SK-N-SH (cell line): ENCODE data around the gene EMP3.
A peak's percentile ranks its signal among the peaks of the same experiment; 100 is the strongest.

Source experiments
- JUND ChIP-seq: IDR thresholded peaks from 2 replicates; pipeline ENCODE4 v1.4.0; 2012
- TCF12 ChIP-seq: IDR thresholded peaks from 2 replicates; pipeline ENCODE4 v1.4.0; 2012
- TF ChIP-seq, protein P1 (sequence below): fragments of 200-600 bp; sonication (generic); IDR thresholded peaks from 2 replicates; pipeline ENCODE4 v1.6.1; 2017; ENCODE audit warnings: antibody characterized with exemption, mild to moderate bottlenecking, moderate library complexity

DNA sequence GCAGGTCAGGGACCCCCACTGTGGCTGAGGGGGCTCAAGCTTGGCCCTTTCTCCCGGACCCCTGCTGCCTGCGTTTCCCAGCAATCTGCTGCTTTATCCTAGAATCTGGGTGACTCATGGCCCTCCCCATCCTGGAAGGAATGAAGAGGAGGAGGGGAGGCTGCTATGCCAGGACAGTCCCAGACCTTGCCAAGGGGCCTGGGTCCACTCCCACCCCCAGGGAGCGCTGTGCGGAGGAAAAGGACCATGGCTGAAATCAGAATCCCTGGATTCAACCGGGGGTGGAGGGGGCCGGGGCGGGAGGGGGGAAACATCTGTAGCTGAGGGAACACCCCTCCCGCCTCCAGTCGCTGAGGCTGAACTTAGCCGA, 35.0 kb upstream of the EMP3 start:
- TF ChIP-seq JUND (peak; percentile 79), TCF12 (peak; percentile 33; the same call in 1 of the 2 replicates)
- TF ChIP-seq, protein P1, sequence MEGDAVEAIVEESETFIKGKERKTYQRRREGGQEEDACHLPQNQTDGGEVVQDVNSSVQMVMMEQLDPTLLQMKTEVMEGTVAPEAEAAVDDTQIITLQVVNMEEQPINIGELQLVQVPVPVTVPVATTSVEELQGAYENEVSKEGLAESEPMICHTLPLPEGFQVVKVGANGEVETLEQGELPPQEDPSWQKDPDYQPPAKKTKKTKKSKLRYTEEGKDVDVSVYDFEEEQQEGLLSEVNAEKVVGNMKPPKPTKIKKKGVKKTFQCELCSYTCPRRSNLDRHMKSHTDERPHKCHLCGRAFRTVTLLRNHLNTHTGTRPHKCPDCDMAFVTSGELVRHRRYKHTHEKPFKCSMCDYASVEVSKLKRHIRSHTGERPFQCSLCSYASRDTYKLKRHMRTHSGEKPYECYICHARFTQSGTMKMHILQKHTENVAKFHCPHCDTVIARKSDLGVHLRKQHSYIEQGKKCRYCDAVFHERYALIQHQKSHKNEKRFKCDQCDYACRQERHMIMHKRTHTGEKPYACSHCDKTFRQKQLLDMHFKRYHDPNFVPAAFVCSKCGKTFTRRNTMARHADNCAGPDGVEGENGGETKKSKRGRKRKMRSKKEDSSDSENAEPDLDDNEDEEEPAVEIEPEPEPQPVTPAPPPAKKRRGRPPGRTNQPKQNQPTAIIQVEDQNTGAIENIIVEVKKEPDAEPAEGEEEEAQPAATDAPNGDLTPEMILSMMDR = no peak
